Caco-2 (cell line): Measurements from ENCODE around the gene NTHL1. TPM values are rescaled to one million over a fixed set of nuclear protein-coding genes. Genes with fewer than 3 reads are reported as not detected.

Source experiments
- BruUV-seq: library from RNA; stranded (reverse); fragments of 400-500 nt; replicated peaks from 2 replicates; lab custom pipeline; 2021; lab: Mats Ljungman, UMichigan
- CTCF ChIA-PET: fragments of 300-600 bp; sonication (Branson Sonifier 250); formaldehyde crosslinking; loops from one replicate; lab custom pipeline; 2022; ENCODE audit warnings: antibody characterized with exemption; lab: Charles Lee
- POLR2A ChIA-PET: fragments of 300-600 bp; sonication (Branson Sonifier 250); formaldehyde crosslinking; loops from one replicate; lab custom pipeline; 2022; ENCODE audit warnings: antibody characterized with exemption; lab: Charles Lee
- DNase-seq, 2 experiments: peaks; one replicate each; pipeline versions ENCODE4 v3.0.0 to v3.0.0-alpha.2; 2020 to 2022
- H3K27me3 ChIP-seq: replicated peaks from 2 replicates; pipeline ENCODE4 v1.6.0; 2011; ENCODE audit warnings: low read length; ENCODE audit not compliant: control insufficient read depth, insufficient read depth
- H3K36me3 ChIP-seq: 2 replicates; pipeline ENCODE4 v1.5.1; 2011; ENCODE audit warnings: low read length; ENCODE audit not compliant: control insufficient read depth, insufficient read depth
- H3K4me1 ChIP-seq: fragments of 250-450 bp; sonication (Bioruptor Pico); 2 replicates; pipeline ENCODE4 v1.5.1; 2020; ENCODE audit warnings: mild to moderate bottlenecking
- H3K4me3 ChIP-seq: 2 replicates; pipeline ENCODE4 v1.5.1; 2011; ENCODE audit warnings: low read depth, mild to moderate bottlenecking, control low read depth, low read length
- H3K9me3 ChIP-seq: fragments of 250-450 bp; sonication (Bioruptor Pico); 2 replicates; pipeline ENCODE4 v1.5.1; 2020; ENCODE audit warnings: mild to moderate bottlenecking, moderate library complexity
- H3K27ac Mint-ChIP-seq: one replicate; pipeline ENCODE4 v1.8.0; 2022; ENCODE audit warnings: mixed read lengths; ENCODE audit not compliant: unreplicated experiment
- H3K27me3 Mint-ChIP-seq: one replicate; pipeline ENCODE4 v1.8.0; 2022; ENCODE audit warnings: mixed read lengths; ENCODE audit not compliant: insufficient read depth, unreplicated experiment
- H3K36me3 Mint-ChIP-seq: one replicate; pipeline ENCODE4 v1.8.0; 2022; ENCODE audit warnings: mild to moderate bottlenecking, mixed read lengths; ENCODE audit not compliant: insufficient read depth, unreplicated experiment
- H3K4me1 Mint-ChIP-seq: one replicate; pipeline ENCODE4 v1.8.0; 2022; ENCODE audit warnings: low read depth, mixed read lengths; ENCODE audit not compliant: unreplicated experiment
- H3K4me3 Mint-ChIP-seq: one replicate; pipeline ENCODE4 v1.8.0; 2022; ENCODE audit warnings: mild to moderate bottlenecking, moderate library complexity, mixed read lengths; ENCODE audit not compliant: unreplicated experiment
- H3K9me3 Mint-ChIP-seq: one replicate; pipeline ENCODE4 v1.8.0; 2022; ENCODE audit warnings: mixed read lengths; ENCODE audit not compliant: unreplicated experiment
- intact Hi-C: fragments of 100-400 bp; cut with micrococcal nuclease; formaldehyde crosslinking; loops from one replicate; pipeline ENCODE4 v1.10.0; 2022; ENCODE audit not compliant: unreplicated experiment
- total RNA-seq: library from RNA; stranded (reverse); gene quantifications from 2 replicates; pipeline ENCODE4 v1.2.3, GENCODE V29; 2022
- TF ChIP-seq, protein P1 (sequence below), 2 experiments: fragments of 200-600 bp in 1 of 2; IDR thresholded peaks; 1 replicate in 1 of 2; 2 replicates in 1 of 2; pipeline versions ENCODE4 v1.5.1 to v1.8.0; 2011 to 2022; ENCODE audit warnings: antibody characterized with exemption in 1 of 2, control low read depth in 1 of 2, inconsistent platforms in 1 of 2, low read depth in 1 of 2, low read length in 1 of 2, mild to moderate bottlenecking in 1 of 2, moderate library complexity in 1 of 2; ENCODE audit not compliant: insufficient read depth in 1 of 2, severe bottlenecking in 1 of 2, unreplicated experiment in 1 of 2

Gene NTHL1
- total RNA-seq, 1 experiment from 2014 or later = 38.6 TPM

DNA sequence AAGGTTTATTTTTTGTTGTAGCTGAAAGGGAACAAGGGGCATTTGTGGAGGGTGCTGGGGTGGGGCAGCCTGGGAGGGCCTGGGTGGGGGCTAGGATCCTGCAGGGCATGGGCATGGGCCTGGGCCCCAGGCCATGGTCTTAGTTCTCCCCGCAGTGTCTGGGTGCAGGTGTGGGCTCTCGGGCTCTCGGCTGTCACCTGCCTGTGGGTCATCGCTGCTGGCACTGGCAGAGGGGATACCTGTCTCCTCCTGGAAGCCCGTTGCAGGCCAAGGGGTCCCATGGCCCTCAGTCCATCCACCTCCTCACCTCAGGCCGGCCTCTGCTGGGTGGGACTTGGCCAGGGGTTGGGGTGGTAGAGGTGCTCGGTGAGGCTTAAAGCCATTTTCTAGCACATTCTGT, 30.5 kb upstream of the NTHL1 start:
- no TSS peak for BruUV-seq
- H3K4me3 Mint-ChIP-seq = no peak overlapping the region
- no peak overlapping the region for H3K4me3 ChIP-seq
- TF ChIP-seq, protein P1, sequence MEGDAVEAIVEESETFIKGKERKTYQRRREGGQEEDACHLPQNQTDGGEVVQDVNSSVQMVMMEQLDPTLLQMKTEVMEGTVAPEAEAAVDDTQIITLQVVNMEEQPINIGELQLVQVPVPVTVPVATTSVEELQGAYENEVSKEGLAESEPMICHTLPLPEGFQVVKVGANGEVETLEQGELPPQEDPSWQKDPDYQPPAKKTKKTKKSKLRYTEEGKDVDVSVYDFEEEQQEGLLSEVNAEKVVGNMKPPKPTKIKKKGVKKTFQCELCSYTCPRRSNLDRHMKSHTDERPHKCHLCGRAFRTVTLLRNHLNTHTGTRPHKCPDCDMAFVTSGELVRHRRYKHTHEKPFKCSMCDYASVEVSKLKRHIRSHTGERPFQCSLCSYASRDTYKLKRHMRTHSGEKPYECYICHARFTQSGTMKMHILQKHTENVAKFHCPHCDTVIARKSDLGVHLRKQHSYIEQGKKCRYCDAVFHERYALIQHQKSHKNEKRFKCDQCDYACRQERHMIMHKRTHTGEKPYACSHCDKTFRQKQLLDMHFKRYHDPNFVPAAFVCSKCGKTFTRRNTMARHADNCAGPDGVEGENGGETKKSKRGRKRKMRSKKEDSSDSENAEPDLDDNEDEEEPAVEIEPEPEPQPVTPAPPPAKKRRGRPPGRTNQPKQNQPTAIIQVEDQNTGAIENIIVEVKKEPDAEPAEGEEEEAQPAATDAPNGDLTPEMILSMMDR (IDR thresholded peaks at IDR 0.05; ENCODE audit: insufficient read depth in 1 of 2, low read depth in 1 of 2, low read length in 1 of 2, severe bottlenecking in 1 of 2, unreplicated experiment in 1 of 2) = no peak
- H3K27me3 Mint-ChIP-seq = no peaks in the 10 kb centered on the region
- POLR2A ChIA-PET = no interaction called here
- no peaks in the 10 kb centered on the region for H3K9me3 ChIP-seq
- H3K36me3 Mint-ChIP-seq = peaks cover 10% of the 10 kb centered on the region
- no peaks in the 10 kb centered on the region for H3K4me1 ChIP-seq
- no peak overlapping the region for H3K27ac Mint-ChIP-seq
- intact Hi-C loops = no loop called here
- no peaks in the 10 kb centered on the region for H3K9me3 Mint-ChIP-seq
- CTCF ChIA-PET = no interaction called here
- no peaks in the 10 kb centered on the region for H3K4me1 Mint-ChIP-seq
- no peaks in the 10 kb centered on the region; the same call in 1 of the 2 replicates for H3K36me3 ChIP-seq
- DNase-seq = no peak
- no peaks in the 10 kb centered on the region for H3K27me3 ChIP-seq

DNA sequence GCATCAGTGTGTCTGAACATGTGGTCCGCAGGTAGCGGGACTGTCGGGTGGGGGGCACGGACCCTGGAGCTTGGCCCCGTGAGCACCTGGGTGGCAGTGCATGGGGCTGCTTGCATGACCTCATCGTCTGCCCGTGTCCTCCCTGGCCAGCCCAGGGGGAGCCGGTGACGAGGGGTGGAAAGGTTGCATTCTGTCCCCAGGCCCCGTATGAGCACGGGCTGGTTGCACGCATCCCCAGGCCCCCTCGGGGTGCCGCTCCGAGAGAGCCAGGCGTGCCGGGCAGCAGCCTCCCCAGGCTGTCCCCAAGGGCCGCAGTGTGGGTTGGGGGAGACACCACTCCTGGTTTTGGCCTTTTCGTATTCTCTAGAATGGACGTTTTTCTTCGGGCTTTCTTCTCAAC, 30.1 kb upstream of the NTHL1 start:
- Mint-ChIP-seq H3K36me3 (peaks cover 7% of the 10 kb centered on the region), H3K4me3 (no peak overlapping the region), H3K27me3 (no peaks in the 10 kb centered on the region), H3K4me1 (no peaks in the 10 kb centered on the region), H3K27ac (no peak overlapping the region), H3K9me3 (no peaks in the 10 kb centered on the region)
- CTCF ChIA-PET = no interaction called here
- POLR2A ChIA-PET = no interaction called here
- Histone ChIP-seq H3K36me3 (no peaks in the 10 kb centered on the region; the same call in 1 of the 2 replicates), H3K27me3 (no peaks in the 10 kb centered on the region), H3K4me1 (no peaks in the 10 kb centered on the region), H3K4me3 (no peak overlapping the region), H3K9me3 (no peaks in the 10 kb centered on the region)
- TF ChIP-seq, protein P1 (IDR thresholded peaks at IDR 0.05; ENCODE audit: insufficient read depth in 1 of 2, low read depth in 1 of 2, low read length in 1 of 2, severe bottlenecking in 1 of 2, unreplicated experiment in 1 of 2) = no peak
- intact Hi-C loops = no loop called here
- DNase-seq = no peak
- BruUV-seq = no TSS peak

DNA sequence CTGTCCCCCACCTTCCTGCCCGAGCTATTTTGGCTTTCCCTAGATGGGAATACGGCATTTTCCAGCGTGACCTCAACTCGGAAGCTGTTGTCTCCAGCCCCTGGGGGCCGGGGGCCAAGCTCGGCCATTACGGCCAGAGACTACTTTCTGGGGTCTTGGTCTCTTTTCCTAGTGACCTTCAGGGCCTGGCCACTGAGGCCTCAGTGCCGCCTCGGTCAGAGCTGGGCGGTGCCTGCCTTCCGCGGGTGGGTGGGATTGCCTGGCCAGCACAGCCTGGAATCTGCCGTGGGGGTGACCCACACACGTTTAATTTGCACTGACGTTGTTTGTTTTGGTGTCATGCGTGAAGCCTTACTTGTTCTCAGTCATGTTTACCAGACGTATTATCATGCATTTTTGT, 29.4 kb upstream of the NTHL1 start:
- Mint-ChIP-seq H3K27me3 (no peaks in the 10 kb centered on the region), H3K36me3 (peaks cover 7% of the 10 kb centered on the region), H3K9me3 (no peaks in the 10 kb centered on the region), H3K4me3 (no peak overlapping the region), H3K27ac (no peak overlapping the region), H3K4me1 (no peaks in the 10 kb centered on the region)
- intact Hi-C loops = no loop called here
- Histone ChIP-seq H3K36me3 (no peaks in the 10 kb centered on the region; the same call in 1 of the 2 replicates), H3K4me1 (no peaks in the 10 kb centered on the region), H3K9me3 (no peaks in the 10 kb centered on the region), H3K27me3 (no peaks in the 10 kb centered on the region), H3K4me3 (no peak overlapping the region)
- ChIA-PET POLR2A (no interaction called here), CTCF (no interaction called here)
- BruUV-seq = no TSS peak
- TF ChIP-seq, protein P1 (IDR thresholded peaks at IDR 0.05; ENCODE audit: insufficient read depth in 1 of 2, low read depth in 1 of 2, low read length in 1 of 2, severe bottlenecking in 1 of 2, unreplicated experiment in 1 of 2) = no peak
- DNase-seq = no peak
